ENCODE measurements around the gene GTF2F2. TPM values are rescaled to one million over a fixed set of nuclear protein-coding genes. Genes with fewer than 3 reads are reported as not detected.

The GTF2F2 gene
- polyA plus RNA-seq, 2 of the 4 experiments (the other 2 are of a cell fraction): 21.0 to 30.0 TPM

DNA sequence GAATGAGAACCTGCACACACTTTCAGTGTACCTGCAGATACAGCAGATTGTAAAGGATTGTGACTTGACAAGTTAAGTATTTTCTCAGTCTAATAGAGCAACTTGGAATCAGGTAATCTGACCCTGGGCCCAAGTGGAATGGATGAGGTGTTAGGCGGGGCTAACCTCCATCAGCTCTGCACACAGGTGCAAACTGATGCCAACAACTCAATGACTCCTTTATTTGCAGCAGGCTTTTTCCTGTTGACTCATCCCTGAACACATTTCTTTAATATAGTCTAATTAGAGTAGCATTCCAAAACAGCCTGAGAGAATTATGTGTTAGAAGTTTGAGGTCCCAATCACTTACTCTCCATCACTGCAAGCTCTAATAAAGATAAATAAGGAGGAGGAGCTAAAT lies 171.9 kb downstream of the GTF2F2 start:
- H3K27ac ChIP-seq: no peak overlapping the region
- WGBS (ENCODE audit: missing lambda C conversion rate): 91% methylated on average over 1 of the region's 1 CpG
- CTCF ChIA-PET: interaction anchor here (0.7 to 5.2 kb wide), 4 partner anchors 11 to 245 kb away, joined by 3 to 29 read pairs (median 5); no protein-coding TSS in a partner anchor
- no peak overlapping the region for H3K4me2 ChIP-seq
- H3K9me3 ChIP-seq: no peaks in the 10 kb centered on the region
- POLR2A ChIA-PET: no interaction called here
- no peak for FAIRE-seq
- DNase-seq (ENCODE audit: low read depth in 1 of 2, low spot score in 1 of 2): no peak
- no peak for ATAC-seq
- no peaks in the 10 kb centered on the region for H3K4me1 ChIP-seq
- no peak overlapping the region for H3K4me3 ChIP-seq
- TF ChIP-seq ZNF302 (CRISPR knock-in tag; IDR thresholded peaks at IDR 0.05) (no peak), KDM1A (IDR thresholded peaks at IDR 0.05; ENCODE audit: low read depth) (no peak), JUN (IDR thresholded peaks at IDR 0.05) (no peak), POLR2AphosphoS2 (conservative IDR thresholded peaks at IDR 0.05; ENCODE audit: low read length) (no peak), CBX2 (IDR thresholded peaks at IDR 0.05; ENCODE audit: borderline replicate concordance, low read depth) (no peak), ZSCAN20 (CRISPR knock-in tag; IDR thresholded peaks at IDR 0.05) (no peak), FOSL2 (IDR thresholded peaks at IDR 0.05) (no peak), FOSL2 (CRISPR knock-in tag; IDR thresholded peaks at IDR 0.05) (no peak), SREBF2 (IDR thresholded peaks at IDR 0.05) (no peak), KDM5A (IDR thresholded peaks at IDR 0.05) (no peak), JUNB (IDR thresholded peaks at IDR 0.05) (no peak), CEBPB (IDR thresholded peaks at IDR 0.05) (no peak), MYC (IDR thresholded peaks at IDR 0.05; ENCODE audit: borderline replicate concordance, low read length) (no peak), RAD21 (conservative IDR thresholded peaks at IDR 0.05 in 1 of 2, IDR thresholded peaks at IDR 0.05 in 1 of 2) (no peak), NR3C1 (IDR thresholded peaks at IDR 0.05) (no peak), ESRRA (IDR thresholded peaks at IDR 0.05; ENCODE audit: borderline replicate concordance, low read length) (no peak), NFE2L2 (conservative IDR thresholded peaks at IDR 0.05; ENCODE audit: low read length) (no peak), ZC3H11A (IDR thresholded peaks at IDR 0.05) (no peak)
- TF ChIP-seq, protein P1, sequence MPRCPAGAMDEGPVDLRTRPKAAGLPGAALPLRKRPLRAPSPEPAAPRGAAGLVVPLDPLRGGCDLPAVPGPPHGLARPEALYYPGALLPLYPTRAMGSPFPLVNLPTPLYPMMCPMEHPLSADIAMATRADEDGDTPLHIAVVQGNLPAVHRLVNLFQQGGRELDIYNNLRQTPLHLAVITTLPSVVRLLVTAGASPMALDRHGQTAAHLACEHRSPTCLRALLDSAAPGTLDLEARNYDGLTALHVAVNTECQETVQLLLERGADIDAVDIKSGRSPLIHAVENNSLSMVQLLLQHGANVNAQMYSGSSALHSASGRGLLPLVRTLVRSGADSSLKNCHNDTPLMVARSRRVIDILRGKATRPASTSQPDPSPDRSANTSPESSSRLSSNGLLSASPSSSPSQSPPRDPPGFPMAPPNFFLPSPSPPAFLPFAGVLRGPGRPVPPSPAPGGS (IDR thresholded peaks at IDR 0.05): no peak

DNA sequence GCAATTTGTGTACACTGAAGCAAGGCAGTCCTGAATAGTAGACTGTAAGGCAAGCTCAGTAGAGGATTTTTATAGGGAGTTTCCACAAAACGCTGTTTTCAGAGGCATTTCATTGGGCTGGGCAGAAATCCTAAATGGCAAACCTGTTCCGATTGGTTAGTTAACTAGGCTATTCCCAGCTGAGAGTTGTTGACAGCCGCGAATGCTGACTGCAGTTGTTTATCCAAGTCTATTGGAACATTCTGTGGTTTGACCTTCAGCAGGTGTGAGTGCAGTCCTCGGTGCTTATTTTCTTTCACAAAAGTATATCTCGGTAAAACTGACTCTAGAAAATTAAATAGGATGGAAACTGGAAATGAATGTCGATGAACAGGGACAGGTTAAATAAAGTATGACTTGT lies 175.2 kb downstream of the GTF2F2 start:
- ATAC-seq (no peak), FAIRE-seq (no peak), DNase-seq (ENCODE audit: low read depth in 1 of 2, low spot score in 1 of 2) (no peak)
- ChIA-PET POLR2A (no interaction called here), CTCF (interaction anchor here (1.1 to 2.5 kb wide), 2 partner anchors 14 to 248 kb away, joined by 3 to 8 read pairs; no protein-coding TSS in a partner anchor)
- 85% methylated on average over 7 of the region's 7 CpGs for WGBS (ENCODE audit: missing lambda C conversion rate)
- no peaks in the 10 kb centered on the region for H3K9me3 ChIP-seq
- TF ChIP-seq RARB (CRISPR knock-in tag; IDR thresholded peaks at IDR 0.05) (no peak), EHMT2 (IDR thresholded peaks at IDR 0.05; ENCODE audit: low read depth) (no peak), ZNF302 (CRISPR knock-in tag; IDR thresholded peaks at IDR 0.05) (no peak), EHF (CRISPR knock-in tag; IDR thresholded peaks at IDR 0.05) (no peak), JUNB (IDR thresholded peaks at IDR 0.05) (no peak), GATA3 (IDR thresholded peaks at IDR 0.05; ENCODE audit: borderline replicate concordance) (no peak), POLR2A (IDR thresholded peaks at IDR 0.05; ENCODE audit: low read length) (no peak), MAFK (IDR thresholded peaks at IDR 0.05; ENCODE audit: partially characterized antibody) (no peak), CEBPB (IDR thresholded peaks at IDR 0.05) (no peak), HOXB5 (CRISPR knock-in tag; IDR thresholded peaks at IDR 0.05) (no peak), TP53 (CRISPR knock-in tag; IDR thresholded peaks at IDR 0.05) (no peak), POLR2AphosphoS2 (conservative IDR thresholded peaks at IDR 0.05; ENCODE audit: low read length) (no peak), RNF2 (IDR thresholded peaks at IDR 0.05; ENCODE audit: borderline replicate concordance, low read depth) (no peak)
- TF ChIP-seq, protein P1 (IDR thresholded peaks at IDR 0.05): no peak
- TF ChIP-seq, protein P2, sequence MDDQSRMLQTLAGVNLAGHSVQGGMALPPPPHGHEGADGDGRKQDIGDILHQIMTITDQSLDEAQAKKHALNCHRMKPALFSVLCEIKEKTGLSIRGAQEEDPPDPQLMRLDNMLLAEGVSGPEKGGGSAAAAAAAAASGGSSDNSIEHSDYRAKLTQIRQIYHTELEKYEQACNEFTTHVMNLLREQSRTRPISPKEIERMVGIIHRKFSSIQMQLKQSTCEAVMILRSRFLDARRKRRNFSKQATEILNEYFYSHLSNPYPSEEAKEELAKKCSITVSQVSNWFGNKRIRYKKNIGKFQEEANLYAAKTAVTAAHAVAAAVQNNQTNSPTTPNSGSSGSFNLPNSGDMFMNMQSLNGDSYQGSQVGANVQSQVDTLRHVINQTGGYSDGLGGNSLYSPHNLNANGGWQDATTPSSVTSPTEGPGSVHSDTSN (IDR thresholded peaks at IDR 0.05): no peak
- TF ChIP-seq, protein P3, sequence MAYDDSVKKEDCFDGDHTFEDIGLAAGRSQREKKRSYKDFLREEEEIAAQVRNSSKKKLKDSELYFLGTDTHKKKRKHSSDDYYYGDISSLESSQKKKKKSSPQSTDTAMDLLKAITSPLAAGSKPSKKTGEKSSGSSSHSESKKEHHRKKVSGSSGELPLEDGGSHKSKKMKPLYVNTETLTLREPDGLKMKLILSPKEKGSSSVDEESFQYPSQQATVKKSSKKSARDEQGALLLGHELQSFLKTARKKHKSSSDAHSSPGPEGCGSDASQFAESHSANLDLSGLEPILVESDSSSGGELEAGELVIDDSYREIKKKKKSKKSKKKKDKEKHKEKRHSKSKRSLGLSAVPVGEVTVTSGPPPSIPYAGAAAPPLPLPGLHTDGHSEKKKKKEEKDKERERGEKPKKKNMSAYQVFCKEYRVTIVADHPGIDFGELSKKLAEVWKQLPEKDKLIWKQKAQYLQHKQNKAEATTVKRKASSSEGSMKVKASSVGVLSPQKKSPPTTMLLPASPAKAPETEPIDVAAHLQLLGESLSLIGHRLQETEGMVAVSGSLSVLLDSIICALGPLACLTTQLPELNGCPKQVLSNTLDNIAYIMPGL (CRISPR knock-in tag; IDR thresholded peaks at IDR 0.05; ENCODE audit: borderline replicate concordance): no peak
- H3K27ac ChIP-seq: no peak overlapping the region
- no peaks in the 10 kb centered on the region for H3K4me1 ChIP-seq
- no peak overlapping the region for H3K4me3 ChIP-seq
- no peak overlapping the region for H3K4me2 ChIP-seq

Measured in A549 (cell line).